GM18517 (cell line): ENCODE measurements around the gene ABLIM1.

Experiments used
- ATAC-seq: cut with Tn5 transposase; IDR thresholded peaks from one replicate; pipeline ENCODE4 v1.9.1; 2021; ENCODE audit warnings: mild to moderate bottlenecking, moderate library complexity; ENCODE audit not compliant: unreplicated experiment

ABLIM1 gene

DNA sequence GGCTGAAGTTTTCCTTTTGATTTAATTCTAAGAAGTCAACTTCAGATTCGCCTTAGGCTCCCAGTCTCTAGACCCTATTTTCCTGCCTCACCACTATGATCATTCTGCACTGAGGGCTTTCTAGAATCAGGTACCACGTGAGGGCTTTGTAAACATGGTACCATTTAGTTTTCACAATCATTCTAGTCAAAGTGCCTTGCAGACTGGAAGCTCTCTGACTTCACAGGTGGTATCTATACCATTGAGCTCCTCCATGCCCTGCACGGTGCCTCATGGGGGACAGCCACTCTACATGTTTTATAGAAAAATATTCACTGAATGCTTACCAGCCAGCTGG lies 106.5 kb downstream of the ABLIM1 start:
- ATAC-seq = no peak

DNA sequence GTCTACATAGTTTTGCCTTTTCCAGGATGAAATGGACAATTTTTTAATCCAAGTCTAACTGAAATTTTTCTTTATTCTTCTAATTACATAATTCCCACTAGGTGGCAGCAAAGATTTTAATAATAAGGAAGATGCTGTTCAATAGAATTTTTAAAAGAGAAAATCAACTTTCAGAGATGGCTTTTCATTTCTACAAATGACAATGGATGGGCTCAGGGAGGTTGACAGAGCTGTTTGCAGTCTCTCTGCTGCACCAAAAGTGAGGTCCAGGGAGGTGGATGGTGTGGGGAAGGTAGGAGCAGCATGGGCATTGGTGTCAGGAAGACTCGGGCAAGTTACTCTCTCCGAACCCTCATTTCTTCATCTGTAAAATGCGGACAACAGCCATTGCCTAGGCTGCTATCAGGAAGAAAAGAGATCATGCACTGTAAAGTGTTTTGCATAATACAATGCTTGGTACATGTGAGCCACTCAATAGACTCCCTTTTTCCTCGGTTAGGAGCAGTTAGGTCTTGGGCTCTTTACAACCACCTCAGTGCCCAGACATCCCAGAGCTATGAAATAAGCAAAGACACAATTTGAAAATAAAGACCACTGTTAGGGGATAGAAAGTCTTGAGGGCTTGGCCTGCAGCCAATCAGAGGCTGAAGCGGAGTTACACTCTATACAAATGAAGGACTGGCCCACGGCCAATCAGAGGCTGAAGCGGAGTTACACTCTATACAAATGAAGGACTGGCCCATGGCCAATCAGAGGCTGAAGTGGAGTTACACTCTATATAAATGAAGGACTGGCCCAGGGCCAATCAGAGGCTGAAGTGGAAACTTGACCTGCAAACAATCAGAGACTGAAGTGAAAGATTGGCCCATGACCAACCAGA lies 107.1 kb downstream of the ABLIM1 start:
- no peak for ATAC-seq

DNA sequence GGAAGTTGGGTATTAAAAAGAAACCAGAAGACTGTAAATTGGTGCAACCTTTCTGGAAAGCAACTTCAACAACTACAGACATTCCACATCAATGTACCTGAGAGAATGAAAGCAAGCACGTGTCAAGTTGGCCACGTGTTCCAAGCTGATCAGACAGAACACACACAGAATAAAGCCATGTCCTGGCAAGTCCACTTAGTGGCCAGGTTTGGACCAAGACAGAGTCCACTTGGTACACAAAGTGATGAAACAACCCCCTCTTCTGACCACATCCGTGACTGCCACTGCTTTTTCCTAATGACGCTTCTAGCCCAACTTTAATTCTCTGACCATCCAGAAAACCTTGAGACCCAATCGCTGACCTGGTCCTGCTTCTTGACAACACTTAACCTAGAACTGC lies 109.4 kb downstream of the ABLIM1 start:
- ATAC-seq = no peak

DNA sequence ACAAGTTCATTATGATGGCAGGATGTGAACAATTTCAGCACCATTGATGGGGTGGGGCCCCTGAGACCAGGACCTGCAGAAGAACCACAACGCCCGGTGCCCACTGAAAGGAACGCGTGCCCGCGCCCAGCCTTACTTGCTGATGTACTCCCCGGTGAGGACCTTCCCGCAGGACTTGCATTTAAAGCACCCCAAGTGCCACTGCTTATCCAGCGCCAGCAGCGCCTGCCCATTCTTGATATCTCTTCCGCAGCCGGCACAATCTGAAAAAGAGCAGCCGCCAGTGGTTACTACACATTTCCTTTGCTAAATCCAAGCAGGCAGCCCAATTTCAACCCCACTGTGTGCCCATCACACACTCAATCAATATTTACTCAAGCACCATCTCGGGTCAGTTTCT lies 110.6 kb downstream of the ABLIM1 start:
- no peak for ATAC-seq

DNA sequence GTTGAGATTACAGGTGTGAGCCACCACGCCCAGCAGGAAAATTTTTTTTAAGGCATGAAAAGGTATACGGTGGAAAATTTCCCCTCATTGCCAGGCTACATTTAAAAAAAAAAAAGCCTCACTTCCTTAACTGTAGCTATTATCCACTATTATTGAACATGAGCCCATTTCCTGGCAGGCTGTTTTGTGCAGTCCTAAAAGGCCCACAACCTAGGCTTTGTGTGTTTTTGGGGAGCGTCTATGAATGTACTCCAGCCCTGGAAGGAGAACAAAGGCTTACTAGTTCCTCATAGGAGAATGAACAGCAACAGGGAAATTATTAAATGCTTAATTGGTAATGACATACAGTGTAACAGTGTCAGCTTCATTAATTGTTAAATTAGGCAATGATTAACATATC lies 111.0 kb downstream of the ABLIM1 start:
- ATAC-seq = no peak

DNA sequence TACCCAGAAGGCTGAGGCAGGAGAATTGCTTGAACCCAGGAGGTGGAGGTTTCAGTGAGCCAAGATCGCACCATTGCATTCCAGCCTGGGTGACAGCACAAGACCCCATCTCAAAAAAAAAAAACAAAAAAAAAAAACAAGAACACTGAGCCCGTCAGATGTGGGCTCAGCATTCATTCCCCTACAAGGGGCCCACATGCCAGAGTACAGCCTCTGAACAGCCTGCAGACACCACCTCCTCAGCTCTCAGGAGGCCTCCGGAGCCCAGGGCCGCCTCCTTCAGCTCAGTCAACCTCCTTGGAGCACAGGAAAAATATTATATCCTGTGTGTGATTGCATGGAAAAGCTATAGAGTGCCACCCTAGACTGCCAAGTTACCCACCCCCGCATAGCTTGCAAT lies 112.3 kb downstream of the ABLIM1 start:
- ATAC-seq = no peak

DNA sequence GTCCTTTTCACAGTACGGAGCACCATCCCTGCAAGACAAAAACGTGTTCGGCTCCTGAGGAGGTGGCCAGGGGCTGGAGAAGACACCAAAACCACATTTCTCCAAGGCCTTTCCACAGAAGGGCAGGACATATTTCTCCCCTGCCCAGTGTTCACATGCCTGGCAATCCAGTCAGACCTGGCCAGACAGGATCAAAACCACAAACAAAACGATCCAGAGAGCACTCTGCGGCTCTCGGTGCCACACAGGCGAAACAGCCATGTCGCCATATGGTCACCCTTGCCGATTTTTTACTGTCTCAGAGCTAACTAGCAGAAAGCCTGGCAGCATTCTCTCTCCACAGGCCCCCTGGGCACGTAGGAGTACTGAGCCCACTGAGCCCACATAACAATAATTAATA lies 113.0 kb downstream of the ABLIM1 start:
- no peak for ATAC-seq

DNA sequence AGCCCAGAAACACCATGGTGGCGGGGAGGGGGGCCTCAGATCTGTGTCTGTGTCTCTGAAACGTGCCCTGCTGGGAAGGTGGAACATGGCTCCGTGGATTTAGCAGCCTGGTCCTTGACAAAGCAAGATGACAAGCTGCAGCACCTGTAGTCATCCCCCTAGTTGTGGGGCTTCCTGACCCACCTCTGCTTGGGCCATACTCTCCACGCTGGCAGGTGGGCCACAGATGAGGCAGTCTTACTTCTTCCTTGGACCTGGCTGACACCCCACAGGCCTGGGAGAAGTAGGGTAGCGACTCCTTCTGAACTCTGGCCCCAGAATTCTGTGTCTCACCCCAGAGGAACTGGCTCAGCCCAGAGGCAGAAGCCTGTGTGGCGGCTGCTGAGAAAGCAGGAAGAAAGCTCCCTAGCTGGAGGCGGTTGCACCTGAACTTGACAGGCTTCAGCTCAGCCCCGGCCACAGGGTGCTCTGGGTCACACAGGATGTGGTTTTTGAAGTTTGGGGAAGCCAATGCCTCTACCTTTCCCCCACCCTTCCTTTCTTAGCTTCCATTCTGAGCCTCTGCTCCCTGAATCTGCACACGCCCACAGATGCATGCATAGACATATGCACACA lies 113.9 kb downstream of the ABLIM1 start:
- ATAC-seq = peak; percentile 94

DNA sequence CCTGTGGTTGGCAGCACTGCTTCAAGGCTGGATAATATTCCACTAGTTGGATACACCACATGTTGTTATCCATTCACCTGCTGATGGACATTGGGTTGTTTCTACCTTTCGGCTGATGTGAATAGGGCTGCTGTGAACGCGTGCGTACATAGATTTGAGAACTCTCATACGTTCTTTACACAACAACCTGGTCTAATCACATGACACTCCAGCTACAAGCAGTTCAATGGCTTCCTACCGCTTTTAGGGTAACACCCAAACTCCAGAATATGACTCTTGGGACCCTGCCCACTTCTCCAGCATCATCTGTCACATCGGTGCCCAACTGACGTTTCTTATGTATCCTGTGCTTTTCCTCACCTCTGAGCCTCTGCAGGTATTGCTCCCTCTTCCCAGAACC lies 114.6 kb downstream of the ABLIM1 start:
- no peak for ATAC-seq

DNA sequence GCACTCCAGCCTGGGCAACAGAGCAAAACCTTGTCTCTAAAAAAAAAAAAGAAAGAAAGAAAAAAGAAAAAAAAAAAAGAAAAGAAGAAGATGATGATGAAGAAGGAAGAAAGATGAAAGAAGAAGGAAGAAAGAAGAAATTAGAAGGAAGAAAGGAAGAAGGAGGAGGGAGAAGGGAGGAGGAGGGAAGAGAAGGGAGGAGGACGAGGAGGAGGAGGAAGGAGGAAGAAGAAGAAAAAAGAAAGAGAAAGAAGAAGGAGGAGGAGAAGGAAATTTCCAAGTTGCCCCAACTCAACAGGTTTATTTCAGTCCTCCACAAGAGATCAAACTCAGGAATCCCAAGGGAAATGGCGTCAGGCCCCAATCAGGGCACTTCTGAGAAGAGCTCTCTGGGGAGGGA lies 115.7 kb downstream of the ABLIM1 start:
- ATAC-seq = no peak

DNA sequence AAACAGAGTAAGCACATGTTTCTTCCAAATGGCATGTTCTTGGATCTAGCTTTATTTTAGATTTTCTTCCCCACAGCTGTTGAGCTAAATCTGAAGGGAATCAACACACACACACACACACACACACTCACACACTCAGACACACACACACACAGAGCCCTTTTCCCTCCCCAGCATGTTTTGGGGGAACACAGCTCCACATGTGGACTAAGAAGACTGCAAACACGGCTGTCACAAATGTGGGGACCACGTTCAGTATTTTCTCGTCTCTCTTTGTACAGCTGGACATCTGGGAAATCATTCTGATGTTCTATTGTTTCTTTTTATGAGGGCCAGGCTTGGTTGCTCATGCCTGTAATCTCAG lies 116.3 kb downstream of the ABLIM1 start:
- no peak for ATAC-seq

DNA sequence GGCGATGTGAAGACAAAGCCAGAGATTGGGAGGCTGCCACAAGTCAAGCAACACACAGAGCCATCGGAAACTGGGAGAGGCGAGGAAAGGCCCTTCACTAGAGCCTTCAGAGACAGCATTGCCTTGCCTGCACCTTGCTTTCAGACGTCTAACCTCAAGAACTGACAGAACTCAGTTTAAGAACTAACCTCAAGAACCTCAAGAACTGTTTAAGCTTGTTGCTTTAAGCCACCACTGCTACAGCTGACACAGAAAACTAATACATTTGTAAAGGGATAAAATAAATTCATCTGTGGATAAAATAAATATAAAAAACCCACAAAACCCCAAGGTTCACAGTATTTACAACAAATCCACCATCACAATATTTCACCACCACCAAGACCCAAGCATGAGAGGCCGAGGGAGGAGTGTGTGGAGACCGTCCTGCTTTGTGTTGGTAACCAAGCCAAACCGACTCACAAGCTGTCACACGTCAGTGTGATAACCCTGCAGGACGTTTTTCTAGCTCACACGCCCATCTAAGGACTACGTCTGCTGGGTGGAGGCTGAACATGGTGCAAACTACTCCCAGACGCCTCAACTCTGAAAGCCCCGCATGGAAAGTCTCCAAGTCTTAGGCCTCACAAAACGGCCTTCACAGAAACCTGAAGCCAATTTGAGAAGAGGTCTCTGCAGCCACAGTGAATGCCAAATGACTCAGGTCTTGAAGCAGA lies 116.8 kb downstream of the ABLIM1 start:
- ATAC-seq = no peak

DNA sequence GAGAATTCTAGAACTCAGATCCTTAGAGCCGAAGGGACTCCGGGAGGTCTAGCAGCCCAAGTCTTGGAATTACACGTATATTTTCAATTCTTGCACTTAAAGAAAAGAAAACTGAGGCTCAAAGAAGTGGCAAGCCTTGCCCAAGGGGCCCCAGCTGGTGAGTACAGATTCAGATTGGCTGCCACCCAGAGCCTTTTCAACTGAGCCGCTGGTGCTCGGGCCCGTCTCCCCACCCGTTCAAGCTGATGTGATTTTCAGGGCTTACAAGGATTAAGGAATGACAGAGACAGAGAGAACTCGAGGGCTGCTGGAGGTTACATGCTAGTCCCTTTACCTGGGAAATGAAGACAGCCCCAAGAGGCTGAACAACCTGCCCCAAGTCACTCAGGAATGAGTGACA lies 117.8 kb downstream of the ABLIM1 start:
- no peak for ATAC-seq

DNA sequence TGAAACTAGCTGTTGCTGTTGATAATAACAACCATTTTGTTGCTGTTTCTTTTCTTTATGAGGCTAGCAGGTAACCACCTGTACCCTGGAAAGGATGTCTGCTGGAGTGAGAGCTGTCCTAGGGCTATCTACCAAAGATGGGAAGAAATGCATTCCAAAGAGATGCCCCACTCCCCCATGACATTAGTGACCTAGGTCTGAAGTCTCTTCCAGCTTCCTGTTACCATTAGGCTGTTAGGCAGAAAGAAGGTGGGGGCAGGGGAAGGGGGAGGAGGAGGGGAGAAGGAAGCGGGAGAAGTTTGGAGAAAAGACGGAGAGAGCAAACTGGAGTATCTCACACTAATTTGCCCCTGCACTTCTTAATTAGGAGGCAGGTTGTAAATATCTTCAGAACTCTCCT lies 118.5 kb downstream of the ABLIM1 start:
- no peak for ATAC-seq

DNA sequence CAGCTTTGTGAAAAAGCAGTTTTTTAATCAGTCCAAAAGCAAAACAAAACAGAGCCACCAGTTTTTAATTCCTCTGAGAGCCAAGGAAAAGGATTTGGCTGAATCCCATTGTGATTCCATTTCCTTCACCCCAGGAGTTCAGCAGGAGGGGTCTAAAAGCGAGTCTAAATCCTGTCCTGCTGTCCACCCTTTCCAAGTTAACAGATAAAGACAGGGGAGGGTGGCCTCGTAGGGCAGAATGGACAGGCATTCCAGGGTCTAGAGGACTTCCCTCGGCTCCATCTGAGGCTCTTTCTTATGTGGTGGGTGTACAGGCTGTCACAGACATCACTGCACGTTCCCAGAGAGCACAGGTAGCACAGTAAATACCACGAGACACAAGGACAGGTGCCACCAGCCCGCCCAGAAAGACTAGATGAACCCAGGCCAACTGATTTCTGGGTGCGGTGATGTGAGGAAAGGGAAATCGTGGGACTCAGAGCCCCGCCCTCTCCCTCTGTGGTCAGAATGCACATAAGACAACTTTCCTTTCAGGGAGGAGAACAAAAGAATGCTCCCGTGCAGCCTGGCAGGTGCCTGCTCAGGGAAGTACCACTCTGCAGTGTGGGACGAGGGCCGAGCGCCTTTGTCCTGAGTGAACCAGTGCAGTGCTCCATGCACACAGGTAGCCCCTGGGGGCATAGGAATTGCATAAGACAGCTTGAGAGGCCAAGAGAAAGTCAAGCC lies 119.7 kb downstream of the ABLIM1 start:
- no peak for ATAC-seq

DNA sequence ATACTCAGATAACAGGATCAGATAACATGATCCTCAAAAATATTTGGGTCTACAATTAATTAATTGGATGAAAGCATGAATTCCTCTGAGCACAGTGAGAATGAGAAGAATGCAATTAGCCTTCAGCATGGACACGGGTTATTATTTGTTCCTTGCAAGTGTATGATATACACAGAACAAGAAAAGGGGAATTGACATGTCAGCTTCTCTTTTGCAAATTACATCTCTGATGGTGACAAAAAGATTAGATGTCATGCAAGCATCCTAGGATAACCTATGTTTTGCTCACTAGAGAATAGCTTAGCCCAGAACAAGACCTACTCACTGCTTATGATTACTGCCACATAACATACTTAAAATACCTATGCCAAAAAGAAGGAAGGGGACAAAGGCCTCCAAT lies 120.3 kb downstream of the ABLIM1 start:
- ATAC-seq = no peak

DNA sequence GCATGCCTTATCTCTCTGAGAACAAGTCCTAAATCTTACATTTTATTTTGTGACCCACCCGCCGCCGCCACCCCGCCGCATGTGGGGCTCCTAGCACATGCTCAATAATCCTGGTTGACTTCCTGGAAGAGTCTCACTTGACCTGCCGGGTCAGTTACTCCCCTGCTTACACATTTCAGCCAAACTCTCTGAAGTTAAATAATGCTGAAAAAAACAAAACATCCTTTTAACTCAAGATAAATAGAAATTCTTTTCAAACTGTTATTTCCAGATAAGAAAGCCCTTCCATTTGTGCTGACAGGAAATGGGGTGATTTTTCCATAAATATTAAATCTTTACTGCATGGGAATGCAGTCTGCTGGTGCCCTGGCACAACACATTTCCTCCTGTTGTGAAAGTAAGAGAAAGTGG lies 123.5 kb downstream of the ABLIM1 start:
- ATAC-seq = no peak

DNA sequence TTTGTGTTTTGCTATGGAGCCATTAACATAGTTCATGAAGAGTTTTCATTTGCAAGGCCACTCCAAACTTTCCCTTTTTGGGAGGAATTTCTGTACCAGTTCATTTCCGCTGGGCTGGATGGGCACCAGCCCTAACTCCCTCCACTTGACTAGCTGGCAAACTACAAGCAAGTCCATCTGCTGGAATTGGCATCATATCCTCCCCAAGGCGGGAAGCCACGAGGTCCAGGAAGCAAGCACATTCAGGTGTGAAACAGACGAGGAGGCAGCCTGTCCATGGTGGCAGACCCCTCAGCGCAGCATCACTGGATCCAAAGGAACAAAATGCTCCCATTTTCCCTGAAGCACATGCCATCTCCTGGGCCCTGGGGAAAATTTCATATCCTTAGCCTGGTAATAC lies 125.8 kb downstream of the ABLIM1 start:
- no peak for ATAC-seq

DNA sequence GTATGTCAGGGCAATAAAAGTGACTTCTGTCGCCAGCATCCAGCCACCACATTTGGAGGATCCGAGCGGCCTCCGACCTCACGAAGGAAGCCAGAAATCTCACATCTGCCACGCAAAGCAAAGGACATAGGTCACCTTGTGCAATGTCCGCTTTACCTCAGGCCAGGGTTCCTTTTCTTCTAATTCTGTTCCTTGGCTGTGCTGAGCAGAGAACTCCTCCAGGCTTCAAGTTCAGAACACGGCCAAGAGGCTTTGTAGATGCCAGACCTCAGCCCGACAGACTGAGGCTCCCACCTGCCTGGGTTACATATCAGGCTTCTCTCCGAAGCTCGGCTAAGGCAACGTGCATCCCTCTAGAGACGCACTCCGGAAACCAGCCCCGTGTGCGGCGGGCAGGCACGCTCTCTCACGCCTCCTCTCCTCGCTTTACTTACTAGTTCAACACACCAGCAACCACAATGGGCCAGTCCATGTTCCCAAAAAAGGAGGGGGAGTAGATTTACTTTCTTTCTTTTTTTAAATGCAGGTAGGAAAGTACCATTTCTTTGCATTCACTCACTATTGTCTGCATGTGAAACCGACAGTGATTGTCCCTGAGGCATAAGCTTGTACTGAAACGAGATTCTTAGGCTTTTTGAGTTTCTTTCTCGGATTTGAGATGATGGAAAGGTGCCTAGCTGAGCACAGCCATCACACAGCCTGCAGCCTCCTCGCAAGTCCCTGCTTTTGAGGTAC lies 131.4 kb downstream of the ABLIM1 start:
- ATAC-seq = peak; percentile 97

DNA sequence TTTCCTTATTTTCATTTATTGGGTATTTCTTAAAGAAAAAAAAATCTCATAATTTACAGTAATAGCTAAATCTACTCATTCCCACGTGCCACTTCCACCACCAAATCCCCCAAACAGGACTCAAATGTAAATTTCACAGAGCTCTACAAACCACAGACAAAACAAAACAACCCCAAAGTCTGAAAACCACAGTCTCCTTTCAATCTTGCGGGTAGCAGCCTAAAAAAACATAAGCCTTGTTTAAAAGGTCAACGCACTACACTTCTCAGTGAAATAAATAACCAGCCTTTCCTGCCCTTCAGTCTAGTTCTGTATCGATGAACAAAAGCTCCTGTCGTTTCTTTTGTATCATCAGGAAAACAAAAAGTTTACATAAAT lies 132.0 kb downstream of the ABLIM1 start:
- peak; percentile 39 for ATAC-seq
